Measurements from ENCODE around the gene RPN2. TPM values are rescaled to one million over a fixed set of nuclear protein-coding genes. Genes with fewer than 3 reads are reported as not detected.
A peak's percentile ranks its signal among the peaks of the same experiment; 100 is the strongest.

RPN2 gene
- total and polyA plus RNA-seq, 9 of the 15 experiments (the other 6 are each of a cell fraction or from before 2014, with no cell fraction given): 168 to 548 (median 325) TPM

DNA sequence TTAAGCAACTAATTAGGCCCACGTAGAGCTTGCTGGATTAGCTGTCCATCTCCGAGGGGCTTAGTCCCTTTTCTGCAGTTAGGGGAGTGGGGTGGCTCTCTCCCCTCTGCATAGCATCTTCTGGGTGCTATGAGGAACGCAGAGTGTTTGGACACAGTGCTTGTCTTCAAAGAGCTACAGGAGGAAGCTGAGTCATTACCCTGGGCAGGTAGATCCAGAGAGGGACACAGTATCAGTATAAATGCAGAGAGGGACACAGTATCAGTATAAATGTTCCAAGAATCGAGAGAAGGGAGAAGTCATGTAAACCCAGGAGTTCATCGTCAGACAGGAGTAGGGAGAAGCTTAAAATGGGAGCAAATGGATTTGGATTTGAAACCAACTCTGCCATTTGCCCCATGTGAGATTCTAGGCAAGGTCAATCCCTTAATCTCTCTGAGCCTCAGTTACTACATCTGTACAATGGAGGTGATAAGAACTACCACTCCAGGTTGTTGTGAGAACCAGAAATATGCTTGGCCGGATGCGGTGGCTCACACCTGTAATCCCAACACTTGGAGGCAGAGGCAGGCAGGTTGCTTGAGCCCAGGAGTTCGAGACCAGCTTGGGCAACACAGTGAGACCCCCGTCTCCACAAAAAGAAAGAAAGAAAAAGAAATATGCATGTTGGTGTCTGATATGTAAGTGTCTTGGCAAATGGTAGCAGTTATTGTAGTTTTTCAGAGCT lies 88.0 kb downstream of the RPN2 start:
- DNase-seq (ENCODE audit: extremely low read depth in 1 of 4, low spot score in 3 of 4): no peak
- TF ChIP-seq C11orf30 (IDR thresholded peaks at IDR 0.05; ENCODE audit: low read depth) (no peak), RBM25 (IDR thresholded peaks at IDR 0.05; ENCODE audit: low read depth, low read length, severe bottlenecking) (peak; percentile 65), ESRRA (IDR thresholded peaks at IDR 0.05; ENCODE audit: borderline replicate concordance, low read depth) (peak; percentile 45; the same call in 1 of the 2 replicates)
- peaks cover 6 to 13% of the 10 kb centered on the region in 2 experiments; a peak in 4 of 5 replicates for H3K27me3 ChIP-seq (ENCODE audit: control insufficient read depth in 2 of 2, insufficient read depth in 2 of 2, low read length in 2 of 2)
- H3K9me3 ChIP-seq (replicated peaks; ENCODE audit: control insufficient read depth, insufficient read depth, low read depth, low read length): peaks cover 4% of the 10 kb centered on the region; the same call in 1 of the 2 replicates
- H3K4me1 ChIP-seq (replicated peaks in 1 of 2; ENCODE audit: control insufficient read depth in 2 of 2, insufficient read depth in 2 of 2, low read length in 2 of 2): peaks cover 17 to 19% of the 10 kb centered on the region in 2 experiments
- H3K9ac ChIP-seq (ENCODE audit: insufficient read depth in 1 of 2, low read depth in 2 of 2, low read length in 2 of 2): no peak overlapping the region
- no peaks in the 10 kb centered on the region for H3K36me3 ChIP-seq (ENCODE audit: control insufficient read depth, insufficient read depth, low read length)
- H3K27ac ChIP-seq (ENCODE audit: extremely low read depth, low read depth, low read length): no peak overlapping the region
- no peak overlapping the region for H3K4me3 ChIP-seq
- intact Hi-C loops (cut with micrococcal nuclease) (loop anchor here (5.0 kb wide), 1 partner anchor 265 kb away; no protein-coding TSS in a partner anchor), in situ Hi-C loops (cut with MboI) (no loop called here)
- no peaks in the 10 kb centered on the region for H3K79me2 ChIP-seq (ENCODE audit: control insufficient read depth, insufficient read depth, low read length)
- 0 out of 2 replicates have a peak, but pooled peaks cover 3% of the 10 kb centered on the region for H4K20me1 ChIP-seq (replicated peaks; ENCODE audit: control insufficient read depth, insufficient read depth, low read length)
- BruUV-seq (replicated peaks): no TSS peak
- H3K4me2 ChIP-seq (ENCODE audit: insufficient read depth, low read length): no peak overlapping the region
- no peak overlapping the region for H2AFZ ChIP-seq (ENCODE audit: low read depth, low read length)
- no peaks in the 10 kb centered on the region for H3K9me1 ChIP-seq (ENCODE audit: control insufficient read depth, insufficient read depth, low read length)
- CTCF ChIA-PET (ENCODE audit: low intra/inter-chr PET ratio): no interaction called here
- POLR2A ChIA-PET: interaction anchor here (0.6 to 1.5 kb wide), 5 partner anchors 10 to 243 kb away, joined by 3 to 4 read pairs (median 3); no protein-coding TSS in a partner anchor
- FAIRE-seq: no peak
- 15% methylated on average over 9 of the region's 9 CpGs for WGBS (ENCODE audit: insufficient coverage, low coverage, missing lambda C conversion rate)
- ATAC-seq: no peak
